H9 (cell line): ENCODE data around the gene ADARB2. TPM values are rescaled to one million over a fixed set of nuclear protein-coding genes. Genes with fewer than 3 reads are reported as not detected.

ENCODE experiments used
- DNase-seq: peaks from one replicate; pipeline ENCODE4 v3.0.0-alpha.2; 2017
- H2AFZ ChIP-seq: one replicate; pipeline ENCODE4 v1.6.1; 2013; ENCODE audit warnings: mild to moderate bottlenecking, low read length, control low read depth, moderate library complexity
- H2AK5ac ChIP-seq: 2 replicates; pipeline ENCODE4 v1.6.1; 2013; ENCODE audit warnings: low read length, control low read depth, mixed read lengths; ENCODE audit not compliant: insufficient read length
- H2BK120ac ChIP-seq: one replicate; pipeline ENCODE4 v1.6.1; 2013; ENCODE audit warnings: low read depth, mild to moderate bottlenecking, low read length, control low read depth, inconsistent platforms; ENCODE audit not compliant: poor library complexity, severe bottlenecking
- H2BK12ac ChIP-seq: 2 replicates; pipeline ENCODE4 v1.6.1; 2013; ENCODE audit warnings: low read length, control low read depth, mixed read lengths, low read depth; ENCODE audit not compliant: insufficient read length
- H2BK15ac ChIP-seq: 2 replicates; pipeline ENCODE4 v1.6.1; 2013; ENCODE audit warnings: low read depth, low read length, control low read depth
- H2BK20ac ChIP-seq: one replicate; pipeline ENCODE4 v1.6.1; 2013; ENCODE audit warnings: low read depth, mild to moderate bottlenecking, low read length, control low read depth, inconsistent platforms; ENCODE audit not compliant: poor library complexity, severe bottlenecking
- H2BK5ac ChIP-seq: 2 replicates; pipeline ENCODE4 v1.6.1; 2013; ENCODE audit warnings: low read length, control low read depth, mixed read lengths; ENCODE audit not compliant: insufficient read length
- H3K14ac ChIP-seq: 2 replicates; pipeline ENCODE4 v1.6.1; 2013; ENCODE audit warnings: low read length, control low read depth; ENCODE audit not compliant: insufficient read depth
- H3K18ac ChIP-seq: 2 replicates; pipeline ENCODE4 v1.6.1; 2013; ENCODE audit warnings: low read depth, mild to moderate bottlenecking, mixed read lengths, low read length, control low read depth; ENCODE audit not compliant: insufficient read length
- H3K23ac ChIP-seq: 2 replicates; pipeline ENCODE4 v1.6.1; 2013; ENCODE audit warnings: low read length, control low read depth, mixed read lengths, low read depth; ENCODE audit not compliant: insufficient read length
- H3K23me2 ChIP-seq: 2 replicates; pipeline ENCODE4 v1.6.1; 2013; ENCODE audit warnings: low read depth, mild to moderate bottlenecking, mixed read lengths, low read length, control low read depth; ENCODE audit not compliant: insufficient read length, poor library complexity, severe bottlenecking
- H3K27ac ChIP-seq: 2 replicates; pipeline ENCODE4 v1.5.1; 2013; ENCODE audit warnings: low read length, control low read depth, mixed read lengths, low read depth; ENCODE audit not compliant: insufficient read length
- H3K27me3 ChIP-seq: 2 replicates; pipeline ENCODE4 v1.6.1; 2013; ENCODE audit warnings: low read length, control low read depth, inconsistent platforms; ENCODE audit not compliant: insufficient read depth
- H3K4ac ChIP-seq: 2 replicates; pipeline ENCODE4 v1.6.1; 2013; ENCODE audit warnings: low read depth, mild to moderate bottlenecking, control low read depth, inconsistent platforms, low read length, moderate library complexity
- H3K4me1 ChIP-seq: 2 replicates; pipeline ENCODE4 v1.6.1; 2013; ENCODE audit warnings: low read length, control low read depth, inconsistent platforms; ENCODE audit not compliant: insufficient read depth
- H3K4me2 ChIP-seq: 2 replicates; pipeline ENCODE4 v1.6.1; 2013; ENCODE audit warnings: low read length, control low read depth, mixed read lengths; ENCODE audit not compliant: insufficient read length, insufficient read depth
- H3K56ac ChIP-seq: 2 replicates; pipeline ENCODE4 v1.6.1; 2013; ENCODE audit warnings: low read depth, mild to moderate bottlenecking, mixed read lengths, low read length, control low read depth; ENCODE audit not compliant: insufficient read length
- H3K79me1 ChIP-seq: 2 replicates; pipeline ENCODE4 v1.6.1; 2013; ENCODE audit warnings: low read depth, mild to moderate bottlenecking, moderate library complexity, low read length, control low read depth, inconsistent platforms; ENCODE audit not compliant: insufficient read depth, poor library complexity, severe bottlenecking
- H3K79me2 ChIP-seq: 2 replicates; pipeline ENCODE4 v1.6.1; 2013; ENCODE audit warnings: low read length, control low read depth, inconsistent platforms; ENCODE audit not compliant: insufficient read depth
- H3K9ac ChIP-seq: 2 replicates; pipeline ENCODE4 v1.6.1; 2013; ENCODE audit warnings: low read length, control low read depth, mixed read lengths; ENCODE audit not compliant: insufficient read length; ENCODE audit errors: extremely low read depth
- H3K9me3 ChIP-seq: one replicate; pipeline ENCODE4 v1.6.1; 2013; ENCODE audit warnings: low read depth, low read length, inconsistent platforms; ENCODE audit not compliant: control insufficient read depth
- H3T11ph ChIP-seq: one replicate; pipeline ENCODE4 v1.6.1; 2013; ENCODE audit warnings: mild to moderate bottlenecking, low read length, control low read depth, inconsistent platforms
- H4K20me1 ChIP-seq: one replicate; pipeline ENCODE4 v1.6.1; 2013; ENCODE audit not compliant: control insufficient read depth, insufficient read length, insufficient read depth
- H4K5ac ChIP-seq: 2 replicates; pipeline ENCODE4 v1.6.1; 2013; ENCODE audit warnings: low read depth, mild to moderate bottlenecking, mixed read lengths, low read length, control low read depth; ENCODE audit not compliant: insufficient read length
- H4K8ac ChIP-seq: replicated peaks from 2 replicates; pipeline ENCODE4 v1.6.1; 2013; ENCODE audit warnings: low read length, control low read depth, mixed read lengths, low read depth; ENCODE audit not compliant: insufficient read length
- H4K91ac ChIP-seq: 2 replicates; pipeline ENCODE4 v1.6.1; 2013; ENCODE audit warnings: low read depth, mild to moderate bottlenecking, moderate library complexity, mixed read lengths, low read length, control low read depth; ENCODE audit not compliant: insufficient read length
- H3K27ac Mint-ChIP-seq, 3 experiments: 2 replicates in 2 of 3; 3 replicates in 1 of 3; pipeline ENCODE4 v1.8.0; 2020 to 2021; ENCODE audit warnings: mixed read lengths in 3 of 3, mild to moderate bottlenecking in 1 of 3, moderate library complexity in 1 of 3
- H3K27me3 Mint-ChIP-seq: 2 replicates; pipeline ENCODE4 v1.8.0; 2021; ENCODE audit warnings: low read depth, mild to moderate bottlenecking, moderate library complexity, mixed read lengths
- H3K36me3 Mint-ChIP-seq, 3 experiments: 2 replicates in 2 of 3; 3 replicates in 1 of 3; pipeline ENCODE4 v1.8.0; 2020 to 2021; ENCODE audit warnings: low read depth in 3 of 3, mixed read lengths in 3 of 3; ENCODE audit not compliant: insufficient read depth in 1 of 3
- H3K4me1 Mint-ChIP-seq, 2 experiments: 2 replicates each; pipeline ENCODE4 v1.8.0; 2020; ENCODE audit warnings: mixed read lengths in 2 of 2
- H3K4me3 Mint-ChIP-seq, 2 experiments: 2 replicates in 1 of 2; 3 replicates in 1 of 2; pipeline ENCODE4 v1.8.0; 2020 to 2021; ENCODE audit warnings: mild to moderate bottlenecking in 2 of 2, mixed read lengths in 2 of 2, moderate library complexity in 1 of 2
- H3K9me3 Mint-ChIP-seq, 2 experiments: 2 replicates in 1 of 2; 3 replicates in 1 of 2; pipeline ENCODE4 v1.8.0; 2020; ENCODE audit warnings: mild to moderate bottlenecking in 2 of 2, mixed read lengths in 2 of 2, moderate library complexity in 1 of 2
- CTCF ChIP-seq: fragments of 200-600 bp; sonication (generic); conservative IDR thresholded peaks from 3 replicates; pipeline ENCODE4 v1.8.0; 2021; ENCODE audit warnings: antibody characterized with exemption, mild to moderate bottlenecking
- WGBS: extraction: QIAGEN DNeasy Blood & Tissue Kit; methylation state at CpG from one replicate; pipeline ENCODE4 v1.1.7; 2013; ENCODE audit warnings: missing lambda C conversion rate, low lambda C conversion rate, mixed read lengths; ENCODE audit not compliant: insufficient read length; ENCODE audit errors: extremely low coverage; 5-methylcytosine and 5-hydroxymethylcytosine counted together
- total RNA-seq: library from RNA; stranded (reverse); gene quantifications from 2 replicates; pipeline ENCODE4 v1.2.1, GENCODE V29; 2021

The ADARB2 gene
- total RNA-seq, 1 experiment from 2014 or later, result 0.87 TPM

- Mint-ChIP-seq H3K4me1 (peaks cover 13 to 17% of the 10 kb centered on the region in 2 experiments), H3K27ac (no peak overlapping the region; a peak in 1 of 7 replicates), H3K4me3 (no peak overlapping the region), H3K27me3 (peaks cover 1% of the 10 kb centered on the region), H3K36me3 (peaks cover 0 to 2% (median 0%) of the 10 kb centered on the region in 3 experiments; a peak in 3 of 7 replicates), H3K9me3 (no peaks in the 10 kb centered on the region)
- H3K4me2 ChIP-seq, result no peak overlapping the region
- H3K27ac ChIP-seq, result no peak overlapping the region
- H3K14ac ChIP-seq, result peak overlapping the region; percentile 13; the same call in 1 of the 2 replicates
- no peak overlapping the region for H4K8ac ChIP-seq
- H2BK5ac ChIP-seq, result no peak overlapping the region
- H2BK12ac ChIP-seq, result no peak overlapping the region
- no peak overlapping the region for H3K23ac ChIP-seq
- H3K79me2 ChIP-seq, result no peaks in the 10 kb centered on the region
- H2BK15ac ChIP-seq, result no peak overlapping the region
- peaks cover 10% of the 10 kb centered on the region; the same call in 1 of the 2 replicates for H3K4me1 ChIP-seq
- H2AK5ac ChIP-seq, result no peak overlapping the region
- no peaks in the 10 kb centered on the region for H3K27me3 ChIP-seq
- no peak overlapping the region for H3K9ac ChIP-seq
- no CpG with 5 or more reads among the region's 7 CpGs for WGBS
- no peaks in the 10 kb centered on the region for H3K23me2 ChIP-seq
- no peak overlapping the region for H2BK120ac ChIP-seq
- H3K9me3 ChIP-seq, result no peaks in the 10 kb centered on the region
- no peak for DNase-seq
- H4K91ac ChIP-seq, result no peak overlapping the region
- no peaks in the 10 kb centered on the region for H4K20me1 ChIP-seq
- no peak overlapping the region for H2AFZ ChIP-seq
- no peak overlapping the region for H4K5ac ChIP-seq
- no peaks in the 10 kb centered on the region for H3K79me1 ChIP-seq
- H3T11ph ChIP-seq, result no peak overlapping the region
- TF ChIP-seq CTCF, result no peak
- no peak overlapping the region for H3K18ac ChIP-seq
- no peak overlapping the region for H3K4ac ChIP-seq
- no peak overlapping the region for H2BK20ac ChIP-seq
- no peak overlapping the region for H3K56ac ChIP-seq
Observed at GRCh38 chr10:1449021-1449420, 288.3 kb downstream of the ADARB2 start.
